ENCODE data around the gene EXTL2. TPM values are rescaled to one million over a fixed set of nuclear protein-coding genes. Genes with fewer than 3 reads are reported as not detected.
"Not testable (repeated sequence)": the region's sequence is repeated elsewhere in the genome, so short reads cannot be mapped to it uniquely, and the experiment has no call there.

Gene EXTL2
- total RNA-seq, 1 experiment from 2014 or later = 7.2 TPM

GRCh38 chr1:100941580-100942216 lies 47.1 kb upstream of the EXTL2 start:
- ChIA-PET POLR2A (no interaction called here), CTCF (no interaction called here)
- no TSS peak for BruUV-seq (replicated peaks)
- Mint-ChIP-seq H3K36me3 (ENCODE audit: insufficient read depth, unreplicated experiment) (peaks cover 11% of the 10 kb centered on the region), H3K27ac (ENCODE audit: unreplicated experiment) (no peak overlapping the region), H3K4me1 (ENCODE audit: low read depth, unreplicated experiment) (no peaks in the 10 kb centered on the region), H3K9me3 (ENCODE audit: unreplicated experiment) (no peaks in the 10 kb centered on the region), H3K4me3 (ENCODE audit: unreplicated experiment) (no peak overlapping the region), H3K27me3 (ENCODE audit: insufficient read depth, unreplicated experiment) (no peaks in the 10 kb centered on the region)
- H3K36me3 ChIP-seq (ENCODE audit: control insufficient read depth, insufficient read depth, low read length) = no peaks in the 10 kb centered on the region
- no peaks in the 10 kb centered on the region for H3K9me3 ChIP-seq
- DNase-seq = no peak
- H3K27me3 ChIP-seq (replicated peaks; ENCODE audit: control insufficient read depth, insufficient read depth, low read length) = no peaks in the 10 kb centered on the region
- H3K4me1 ChIP-seq = no peaks in the 10 kb centered on the region
- intact Hi-C loops (cut with micrococcal nuclease; ENCODE audit: unreplicated experiment) = no loop called here
- TF ChIP-seq CTCF (IDR thresholded peaks at IDR 0.05; ENCODE audit: insufficient read depth in 1 of 2, low read depth in 1 of 2, low read length in 1 of 2, severe bottlenecking in 1 of 2, unreplicated experiment in 1 of 2) = no peak
- H3K4me3 ChIP-seq (ENCODE audit: low read depth, low read length) = no peak overlapping the region

GRCh38 chr1:100941098-100941527 lies 46.5 kb upstream of the EXTL2 start:
- H3K4me3 Mint-ChIP-seq (ENCODE audit: unreplicated experiment) = no peak overlapping the region
- no TSS peak for BruUV-seq (replicated peaks)
- H3K4me3 ChIP-seq (ENCODE audit: low read depth, low read length) = no peak overlapping the region
- H3K9me3 Mint-ChIP-seq (ENCODE audit: unreplicated experiment) = no peaks in the 10 kb centered on the region
- H3K9me3 ChIP-seq = no peaks in the 10 kb centered on the region
- H3K27ac Mint-ChIP-seq (ENCODE audit: unreplicated experiment) = no peak overlapping the region
- H3K36me3 Mint-ChIP-seq (ENCODE audit: insufficient read depth, unreplicated experiment) = peaks cover 11% of the 10 kb centered on the region
- no peaks in the 10 kb centered on the region for H3K36me3 ChIP-seq (ENCODE audit: control insufficient read depth, insufficient read depth, low read length)
- intact Hi-C loops (cut with micrococcal nuclease; ENCODE audit: unreplicated experiment) = no loop called here
- ChIA-PET CTCF (no interaction called here), POLR2A (no interaction called here)
- no peaks in the 10 kb centered on the region for H3K27me3 Mint-ChIP-seq (ENCODE audit: insufficient read depth, unreplicated experiment)
- TF ChIP-seq CTCF (IDR thresholded peaks at IDR 0.05; ENCODE audit: insufficient read depth in 1 of 2, low read depth in 1 of 2, low read length in 1 of 2, severe bottlenecking in 1 of 2, unreplicated experiment in 1 of 2) = no peak
- no peak for DNase-seq
- no peaks in the 10 kb centered on the region for H3K4me1 Mint-ChIP-seq (ENCODE audit: low read depth, unreplicated experiment)
- no peaks in the 10 kb centered on the region for H3K27me3 ChIP-seq (replicated peaks; ENCODE audit: control insufficient read depth, insufficient read depth, low read length)
- H3K4me1 ChIP-seq = no peaks in the 10 kb centered on the region

- Mint-ChIP-seq H3K4me1 (ENCODE audit: low read depth, unreplicated experiment) (no peaks in the 10 kb centered on the region), H3K27me3 (ENCODE audit: insufficient read depth, unreplicated experiment) (no peaks in the 10 kb centered on the region), H3K36me3 (ENCODE audit: insufficient read depth, unreplicated experiment) (peaks cover 7% of the 10 kb centered on the region), H3K4me3 (ENCODE audit: unreplicated experiment) (no peak overlapping the region), H3K27ac (ENCODE audit: unreplicated experiment) (no peak overlapping the region), H3K9me3 (ENCODE audit: unreplicated experiment) (no peaks in the 10 kb centered on the region)
- DNase-seq = no peak
- BruUV-seq (replicated peaks) = no TSS peak
- Histone ChIP-seq H3K4me3 (ENCODE audit: low read depth, low read length) (no peak overlapping the region), H3K27me3 (replicated peaks; ENCODE audit: control insufficient read depth, insufficient read depth, low read length) (no peaks in the 10 kb centered on the region), H3K9me3 (no peaks in the 10 kb centered on the region), H3K4me1 (no peaks in the 10 kb centered on the region), H3K36me3 (ENCODE audit: control insufficient read depth, insufficient read depth, low read length) (no peaks in the 10 kb centered on the region; the same call in 1 of the 2 replicates)
- intact Hi-C loops (cut with micrococcal nuclease; ENCODE audit: unreplicated experiment) = no loop called here
- TF ChIP-seq CTCF (IDR thresholded peaks at IDR 0.05; ENCODE audit: insufficient read depth in 1 of 2, low read depth in 1 of 2, low read length in 1 of 2, severe bottlenecking in 1 of 2, unreplicated experiment in 1 of 2) = no peak
- ChIA-PET CTCF (no interaction called here), POLR2A (no interaction called here)
These were observed 41.7 kb upstream of the EXTL2 start for GRCh38 chr1:100936194-100936967.

- BruUV-seq (replicated peaks); H3K36me3 ChIP-seq (ENCODE audit: control insufficient read depth, insufficient read depth, low read length); POLR2A ChIA-PET; H3K27me3 Mint-ChIP-seq (ENCODE audit: insufficient read depth, unreplicated experiment); DNase-seq; H3K36me3 Mint-ChIP-seq (ENCODE audit: insufficient read depth, unreplicated experiment); H3K4me3 Mint-ChIP-seq (ENCODE audit: unreplicated experiment); H3K4me1 Mint-ChIP-seq (ENCODE audit: low read depth, unreplicated experiment); CTCF ChIA-PET; H3K27me3 ChIP-seq (replicated peaks; ENCODE audit: control insufficient read depth, insufficient read depth, low read length); intact Hi-C loops (cut with micrococcal nuclease; ENCODE audit: unreplicated experiment); H3K4me1 ChIP-seq; H3K9me3 ChIP-seq; H3K9me3 Mint-ChIP-seq (ENCODE audit: unreplicated experiment); H3K4me3 ChIP-seq (ENCODE audit: low read depth, low read length); H3K27ac Mint-ChIP-seq (ENCODE audit: unreplicated experiment): not testable (repeated sequence)
These were observed 38.9 kb upstream of the EXTL2 start for GRCh38 chr1:100933555-100933954.
